ENCODE measurements around the gene ENSA. TPM values are rescaled to one million over a fixed set of nuclear protein-coding genes. Genes with fewer than 3 reads are reported as not detected.
"Not testable (repeated sequence)": the region's sequence is repeated elsewhere in the genome, so short reads cannot be mapped to it uniquely, and the experiment has no call there.

ENSA gene, protein sequence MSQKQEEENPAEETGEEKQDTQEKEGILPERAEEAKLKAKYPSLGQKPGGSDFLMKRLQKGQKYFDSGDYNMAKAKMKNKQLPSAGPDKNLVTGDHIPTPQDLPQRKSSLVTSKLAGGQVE
- 100 to 1,000 TPM; 101 to 222 (median 139) TPM for total RNA-seq

DNA sequence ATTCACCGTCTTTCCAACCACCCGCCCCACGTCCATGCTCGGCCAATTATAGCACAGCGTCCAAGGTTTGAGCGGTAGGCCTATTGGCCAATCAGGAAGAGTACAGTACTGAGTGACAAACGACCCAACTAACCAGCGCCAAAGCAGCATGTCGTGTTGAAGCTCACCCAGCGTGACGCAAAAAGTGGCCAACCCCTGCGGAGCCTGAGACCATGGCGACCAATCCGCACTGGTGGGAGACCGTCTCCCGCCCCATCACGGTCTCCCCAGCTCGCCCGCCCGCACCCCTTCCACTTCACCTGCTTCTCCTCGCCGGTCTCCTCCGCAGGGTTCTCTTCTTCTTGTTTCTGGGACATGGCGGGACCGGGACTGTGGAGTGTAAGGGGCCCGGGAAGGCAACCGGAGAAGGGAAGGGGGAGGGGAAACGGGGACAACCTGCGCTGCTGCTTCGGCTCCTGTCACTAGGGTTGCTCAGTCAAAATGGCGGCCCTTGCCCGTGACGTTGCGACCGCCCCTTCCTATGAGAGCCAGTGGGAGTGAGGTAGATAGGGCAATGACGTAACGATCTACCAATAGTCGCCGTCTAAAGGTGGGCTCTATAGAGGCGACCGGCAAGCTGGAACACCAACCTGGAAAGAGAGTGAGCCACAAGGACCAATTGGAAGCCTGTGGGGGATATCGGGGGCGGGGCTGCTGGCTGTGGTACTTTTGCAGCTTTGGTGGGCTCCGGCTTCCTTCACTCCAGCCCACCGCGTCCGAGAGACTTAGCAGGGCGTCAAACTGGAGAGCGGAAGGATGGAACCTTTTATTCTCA lies at the start of gene ENSA:
Gene ENSA, minus strand, starts transcription at position 498 of the 814 bp plus-strand sequence. Its CDS starts 142 bp downstream, at position 356.
- Histone ChIP-seq H3K4me3 (peak within 1 kb of the TSS; percentile 67 to 95 (median 83)), H3K27ac (peak within 1 kb of the TSS; percentile 99), H3K4me1 (replicated peaks in 1 of 2) (peaks cover 14% of the 10 kb centered on the region in 2 donors)
- in situ Hi-C loops (cut with MboI; ENCODE audit: low pct_unique_long_range_greater_than_20kb in 2 of 9, low sequenced_read_pairs in 9 of 9, unreplicated experiment in 9 of 9): no loop called here
- ATAC-seq (replicated peaks in 6 of 8): peak; percentile 87 to 92 (median 91)
- 0 to 2% (median 0%) methylated on average over 2 to 15 of the region's 49 CpGs; no CpG with 5 or more reads in 2 of the 10 experiments for WGBS, 10 experiments

- H3K27ac ChIP-seq: no peak overlapping the region
- 89 to 100% (median 100%) methylated on average over 1 of the region's 1 CpG; no CpG with 5 or more reads in 3 of the 10 experiments for WGBS, 10 experiments
- no peak overlapping the region for H3K4me3 ChIP-seq
- no peak for ATAC-seq (replicated peaks in 6 of 8)
- no peaks in the 10 kb centered on the region for H3K4me1 ChIP-seq (replicated peaks in 1 of 2)
- in situ Hi-C loops (cut with MboI; ENCODE audit: low pct_unique_long_range_greater_than_20kb in 2 of 9, low sequenced_read_pairs in 9 of 9, unreplicated experiment in 9 of 9): no loop called here
Measured at GRCh38 chr1:150678988-150679387, 49.6 kb upstream of the ENSA start.

- in situ Hi-C loops (cut with MboI; ENCODE audit: low pct_unique_long_range_greater_than_20kb in 2 of 9, low sequenced_read_pairs in 9 of 9, unreplicated experiment in 9 of 9): no loop called here
- WGBS, 10 experiments: 80 to 100% (median 100%) methylated on average over 1 to 4 of the region's 4 CpGs; no CpG with 5 or more reads in 1 of the 10 experiments
- Histone ChIP-seq H3K4me3 (no peak overlapping the region), H3K27ac (no peak overlapping the region), H3K4me1 (replicated peaks in 1 of 2) (no peaks in the 10 kb centered on the region)
- ATAC-seq (replicated peaks in 6 of 8): no peak
Measured at GRCh38 chr1:150674881-150675280, 45.5 kb upstream of the ENSA start.

DNA sequence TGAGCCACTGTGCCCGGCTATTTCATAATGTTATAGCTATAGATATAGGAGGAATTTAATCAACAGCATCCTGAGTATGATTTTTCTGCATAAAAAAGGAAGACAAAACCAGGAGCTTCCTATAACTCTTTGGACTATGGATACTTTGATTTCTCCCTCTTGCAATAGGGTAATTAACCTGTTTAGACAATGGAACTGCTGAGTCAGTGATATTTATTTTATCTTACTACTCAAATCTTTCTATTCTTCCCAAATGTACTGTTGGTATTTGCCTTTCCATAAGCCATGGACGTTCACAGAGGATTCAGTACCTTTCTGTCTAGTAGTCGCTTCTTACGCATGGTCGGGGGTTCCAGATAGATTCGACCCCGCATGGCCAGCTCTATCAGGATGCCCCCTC lies 33.9 kb upstream of the ENSA start:
- no peak for ATAC-seq (replicated peaks in 6 of 8)
- 40 to 100% (median 91%) methylated on average over 1 to 7 of the region's 7 CpGs for WGBS, 10 experiments

GRCh38 chr1:150662811-150663210 lies 33.4 kb upstream of the ENSA start:
- Histone ChIP-seq H3K27ac (no peak overlapping the region), H3K4me3 (no peak overlapping the region), H3K4me1 (replicated peaks in 1 of 2) (no peaks in the 10 kb centered on the region)
- WGBS, 10 experiments: 94 to 100% (median 97%) methylated on average over 1 to 9 of the region's 9 CpGs; no CpG with 5 or more reads in 1 of the 10 experiments
- no peak for ATAC-seq (replicated peaks in 6 of 8)
- in situ Hi-C loops (cut with MboI; ENCODE audit: low pct_unique_long_range_greater_than_20kb in 2 of 9, low sequenced_read_pairs in 9 of 9, unreplicated experiment in 9 of 9): no loop called here

More for the DNA sequence above, 33.9 kb upstream of the ENSA start:
- in situ Hi-C loops (cut with MboI; ENCODE audit: low pct_unique_long_range_greater_than_20kb in 2 of 9, low sequenced_read_pairs in 9 of 9, unreplicated experiment in 9 of 9): no loop called here
- Histone ChIP-seq H3K4me1 (replicated peaks in 1 of 2) (no peaks in the 10 kb centered on the region), H3K4me3 (no peak overlapping the region), H3K27ac (no peak overlapping the region)

- no peak for ATAC-seq (replicated peaks in 6 of 8)
- in situ Hi-C loops (cut with MboI; ENCODE audit: low pct_unique_long_range_greater_than_20kb in 2 of 9, low sequenced_read_pairs in 9 of 9, unreplicated experiment in 9 of 9): no loop called here
Measured at GRCh38 chr1:150661156-150661555, 31.7 kb upstream of the ENSA start.

DNA sequence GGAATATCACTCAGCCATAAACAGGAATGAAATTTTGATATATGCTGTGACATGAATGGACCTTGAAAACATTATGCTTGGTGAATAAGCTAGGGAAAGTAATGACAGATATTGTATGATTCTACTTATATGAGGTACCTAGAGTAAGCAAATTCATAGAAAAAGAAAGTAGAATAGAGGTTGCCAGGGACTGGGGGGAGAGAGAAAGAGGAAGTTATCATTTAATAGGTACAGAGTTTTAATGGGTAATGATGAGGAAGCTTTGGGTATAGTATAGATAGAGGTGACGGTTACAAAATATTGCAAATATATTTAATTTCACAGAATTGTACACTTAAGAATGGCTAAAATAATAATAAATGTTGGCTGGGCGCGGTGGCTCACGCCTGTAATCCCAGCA lies 31.2 kb upstream of the ENSA start:
- Histone ChIP-seq H3K4me1 (replicated peaks in 1 of 2) (no peaks in the 10 kb centered on the region), H3K27ac (no peak overlapping the region), H3K4me3 (no peak overlapping the region)
- no peak for ATAC-seq (replicated peaks in 6 of 8)
- in situ Hi-C loops (cut with MboI; ENCODE audit: low pct_unique_long_range_greater_than_20kb in 2 of 9, low sequenced_read_pairs in 9 of 9, unreplicated experiment in 9 of 9): no loop called here
- WGBS, 10 experiments: 72 to 100% (median 80%) methylated on average over 1 to 4 of the region's 4 CpGs; no CpG with 5 or more reads in 1 of the 10 experiments

More at GRCh38 chr1:150661156-150661555, 31.7 kb upstream of the ENSA start:
- H3K4me3 ChIP-seq: no peak overlapping the region
- 80 to 100% (median 96%) methylated on average over 1 to 5 of the region's 5 CpGs; no CpG with 5 or more reads in 2 of the 10 experiments for WGBS, 10 experiments
- no peak overlapping the region for H3K27ac ChIP-seq
- no peaks in the 10 kb centered on the region for H3K4me1 ChIP-seq (replicated peaks in 1 of 2)

- H3K27ac ChIP-seq; in situ Hi-C loops (cut with MboI; ENCODE audit: low pct_unique_long_range_greater_than_20kb in 2 of 9, low sequenced_read_pairs in 9 of 9, unreplicated experiment in 9 of 9); H3K4me3 ChIP-seq; H3K4me1 ChIP-seq (replicated peaks in 1 of 2); ATAC-seq (replicated peaks in 6 of 8): not testable (repeated sequence)
- WGBS, 10 experiments: 71 to 100% (median 89%) methylated on average over 1 to 4 of the region's 4 CpGs; no CpG with 5 or more reads in 2 of the 10 experiments
Measured at GRCh38 chr1:150657064-150657463, 27.7 kb upstream of the ENSA start.

DNA sequence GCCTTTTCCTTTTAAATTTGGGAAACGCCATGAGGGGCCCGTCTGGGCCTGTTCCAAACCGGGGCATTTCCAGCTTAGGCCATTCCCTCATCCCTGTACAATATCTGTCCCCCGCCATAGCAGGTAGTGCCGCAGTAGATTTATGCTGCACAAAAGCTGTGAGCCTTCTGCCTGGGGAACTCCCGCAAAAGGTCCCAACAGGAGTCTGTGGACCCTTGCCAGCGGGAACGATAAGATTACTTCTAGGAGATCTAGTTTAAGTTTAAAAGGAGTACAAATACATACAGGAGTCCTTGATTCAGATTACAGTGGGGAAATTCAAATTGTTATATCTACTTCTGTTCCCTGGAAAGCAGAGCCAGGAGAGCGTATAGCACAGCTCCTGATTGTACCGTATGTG lies 25.2 kb upstream of the ENSA start:
- in situ Hi-C loops (cut with MboI; ENCODE audit: low pct_unique_long_range_greater_than_20kb in 2 of 9, low sequenced_read_pairs in 9 of 9, unreplicated experiment in 9 of 9); H3K4me1 ChIP-seq (replicated peaks in 1 of 2); H3K27ac ChIP-seq; H3K4me3 ChIP-seq; ATAC-seq (replicated peaks in 6 of 8): not testable (repeated sequence)
- 83 to 100% (median 100%) methylated on average over 1 to 10 of the region's 10 CpGs; no CpG with 5 or more reads in 1 of the 10 experiments for WGBS, 10 experiments

DNA sequence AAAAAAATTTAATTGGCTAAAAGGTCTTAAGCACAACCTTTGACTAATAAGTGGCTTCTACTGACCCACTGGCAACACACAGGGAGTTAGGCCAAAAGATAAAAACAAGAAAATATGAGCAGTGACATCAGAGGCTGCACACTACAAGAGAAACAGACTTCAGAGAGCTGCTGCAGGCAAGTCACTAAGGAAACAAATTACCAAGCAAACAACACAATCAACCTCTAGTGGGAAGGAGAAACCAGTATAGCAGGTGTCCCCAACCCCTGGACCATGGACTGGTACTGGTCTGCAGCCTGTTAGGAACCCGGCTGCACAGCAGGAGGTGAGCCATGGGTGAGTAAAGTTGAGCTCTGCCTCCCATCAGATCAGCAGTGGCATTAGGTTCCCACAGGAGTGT lies 20.8 kb upstream of the ENSA start:
- Histone ChIP-seq H3K4me1 (replicated peaks in 1 of 2) (no peaks in the 10 kb centered on the region), H3K4me3 (no peak overlapping the region), H3K27ac (no peak overlapping the region)
- in situ Hi-C loops (cut with MboI; ENCODE audit: low pct_unique_long_range_greater_than_20kb in 2 of 9, low sequenced_read_pairs in 9 of 9, unreplicated experiment in 9 of 9): no loop called here
- peak in 1 of 8 experiments; percentile 43 for ATAC-seq (replicated peaks in 6 of 8)
- 67 to 100% (median 80%) methylated on average over 1 of the region's 1 CpG; no CpG with 5 or more reads in 4 of the 10 experiments for WGBS, 10 experiments

- ATAC-seq (replicated peaks in 6 of 8): peak in 2 of 8 experiments; percentile 50 to 75
- in situ Hi-C loops (cut with MboI; ENCODE audit: low pct_unique_long_range_greater_than_20kb in 2 of 9, low sequenced_read_pairs in 9 of 9, unreplicated experiment in 9 of 9): no loop called here
- 71 to 100% (median 93%) methylated on average over 1 to 5 of the region's 5 CpGs for WGBS, 10 experiments
- Histone ChIP-seq H3K27ac (no peak overlapping the region), H3K4me3 (no peak overlapping the region), H3K4me1 (replicated peaks in 1 of 2) (no peaks in the 10 kb centered on the region)
Measured at GRCh38 chr1:150649441-150650075, 20.1 kb upstream of the ENSA start.

- in situ Hi-C loops (cut with MboI; ENCODE audit: low pct_unique_long_range_greater_than_20kb in 2 of 9, low sequenced_read_pairs in 9 of 9, unreplicated experiment in 9 of 9): no loop called here
- 20 to 100% (median 74%) methylated on average over 1 to 4 of the region's 4 CpGs for WGBS, 10 experiments
- ATAC-seq (replicated peaks in 6 of 8): no peak
- Histone ChIP-seq H3K27ac (no peak overlapping the region), H3K4me1 (replicated peaks in 1 of 2) (no peaks in the 10 kb centered on the region), H3K4me3 (no peak overlapping the region)
Measured at GRCh38 chr1:150642296-150642695, 12.9 kb upstream of the ENSA start.
